ENCODE measurements around the gene HNRNPUL1.
"Not testable (repeated sequence)": the region's sequence is repeated elsewhere in the genome, so short reads cannot be mapped to it uniquely, and the experiment has no call there.

The HNRNPUL1 gene

GRCh38 chr19:41263850-41264580 is at the start of gene HNRNPUL1:
Gene HNRNPUL1, plus strand, starts transcription at chr19:41264372. Its CDS starts 132 bp downstream, at chr19:41264504.
- peak; percentile 97 to 100 (median 100) for DNase-seq

- no peak for DNase-seq
Observed at GRCh38 chr19:41217741-41218140, 46.4 kb upstream of the HNRNPUL1 start.

DNA sequence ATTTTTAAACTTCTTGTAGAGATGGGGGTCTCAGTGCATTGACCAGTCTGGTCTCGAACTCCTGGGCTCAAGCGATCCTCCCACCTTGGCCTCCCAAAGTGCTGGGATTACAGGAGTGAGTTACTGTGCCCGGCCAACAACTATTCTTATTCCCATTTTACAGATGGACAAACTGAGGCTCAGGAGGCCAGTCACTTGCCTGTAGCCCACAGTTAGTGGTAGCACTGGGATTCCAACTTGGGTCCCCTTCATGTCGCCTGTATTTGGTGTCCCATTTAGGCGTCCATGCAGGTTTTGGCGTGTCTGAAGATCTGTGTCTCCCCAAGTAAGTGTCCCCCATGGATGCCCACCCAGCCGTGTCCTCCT is 45.9 kb upstream of the HNRNPUL1 start:
- DNase-seq: no peak

GRCh38 chr19:41218615-41219507 is 45.3 kb upstream of the HNRNPUL1 start, which contains the start of gene AXL:
Gene AXL, plus strand, starts transcription at chr19:41219223. Its CDS starts 170 bp downstream, at chr19:41219393.
- peak in 11 of 14 donors; percentile 17 to 84 (median 58) for DNase-seq

DNA sequence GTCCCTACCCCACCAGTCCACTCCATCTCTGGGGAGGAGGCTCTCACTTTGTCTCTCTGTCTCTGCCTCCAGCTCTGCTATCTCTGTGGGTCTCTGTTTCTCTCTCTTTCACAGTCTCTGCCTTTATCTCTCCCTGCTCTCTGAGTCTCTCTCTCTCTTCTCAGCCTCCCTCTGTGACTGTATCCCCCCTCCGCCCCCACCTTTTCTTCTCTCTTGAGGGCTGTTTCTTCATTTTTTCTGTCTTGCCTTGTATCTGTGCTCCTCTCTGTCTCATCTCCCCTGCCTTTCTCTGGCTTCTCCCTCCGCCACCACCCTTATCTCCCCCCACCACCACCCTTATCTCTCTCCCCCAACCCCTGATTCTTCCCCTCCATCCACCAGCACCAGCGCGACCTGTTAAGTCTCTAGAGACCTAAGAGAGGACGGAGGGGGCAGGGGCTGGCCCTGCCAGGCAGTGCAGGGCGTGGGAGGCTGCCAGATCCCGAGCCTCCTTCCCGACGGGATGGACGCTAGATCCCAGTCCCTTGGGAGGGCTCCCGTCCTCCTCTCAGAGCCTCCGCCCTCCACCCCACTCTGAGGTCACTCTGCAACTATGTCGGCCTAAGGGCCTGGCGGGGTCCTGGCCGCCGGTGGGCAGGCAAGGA is 44.1 kb upstream of the HNRNPUL1 start:
- DNase-seq: no peak

- peak in 1 of 14 donors; percentile 42 for DNase-seq
Observed at GRCh38 chr19:41220811-41221210, 43.4 kb upstream of the HNRNPUL1 start.

GRCh38 chr19:41221514-41222205 is 42.5 kb upstream of the HNRNPUL1 start:
- no peak for DNase-seq

DNA sequence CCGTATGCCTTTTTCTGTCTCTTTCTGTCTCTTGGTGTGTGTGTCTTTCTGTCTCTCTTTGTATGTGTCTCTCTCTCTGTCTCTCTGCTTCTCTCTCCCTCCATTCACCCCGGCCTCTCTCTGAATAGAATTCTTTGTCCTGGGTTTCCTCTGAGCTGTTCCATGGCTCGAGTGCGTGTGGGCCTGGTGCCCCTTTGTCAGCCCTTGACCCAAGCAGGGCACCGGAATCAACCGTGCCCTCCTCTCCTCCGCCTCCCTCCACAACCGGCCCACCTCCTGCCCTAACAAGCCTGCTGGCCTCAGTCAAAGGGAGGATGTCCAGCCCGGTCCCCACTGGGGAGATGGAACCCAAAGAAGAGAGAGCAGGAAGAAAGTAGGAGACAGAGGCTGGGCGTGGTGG is 41.9 kb upstream of the HNRNPUL1 start:
- DNase-seq: peak in 2 of 14 donors; percentile 14 to 15

- peak in 1 of 14 donors; percentile 24 for DNase-seq
Observed at GRCh38 chr19:41223431-41224234, 40.5 kb upstream of the HNRNPUL1 start.

DNA sequence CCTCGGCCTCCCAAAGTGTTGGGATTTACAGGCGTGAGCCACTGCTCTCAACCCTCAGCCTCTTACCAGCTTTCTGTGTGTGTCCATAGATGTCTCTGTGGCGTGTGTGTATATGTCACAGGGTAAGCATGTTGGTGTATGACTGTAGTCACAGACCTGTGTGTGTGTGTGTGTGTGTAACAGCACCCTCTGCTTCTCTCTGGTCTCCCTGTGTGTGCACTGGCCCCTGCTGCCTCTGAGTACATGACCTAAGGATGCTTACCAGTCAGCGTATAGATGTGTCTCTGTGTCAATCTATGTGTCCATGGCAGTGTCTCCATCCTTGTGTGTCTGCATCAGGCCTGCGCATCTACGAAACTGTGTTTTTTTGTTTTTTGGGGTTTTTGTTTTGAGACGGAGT is 39.5 kb upstream of the HNRNPUL1 start:
- no peak for DNase-seq

DNA sequence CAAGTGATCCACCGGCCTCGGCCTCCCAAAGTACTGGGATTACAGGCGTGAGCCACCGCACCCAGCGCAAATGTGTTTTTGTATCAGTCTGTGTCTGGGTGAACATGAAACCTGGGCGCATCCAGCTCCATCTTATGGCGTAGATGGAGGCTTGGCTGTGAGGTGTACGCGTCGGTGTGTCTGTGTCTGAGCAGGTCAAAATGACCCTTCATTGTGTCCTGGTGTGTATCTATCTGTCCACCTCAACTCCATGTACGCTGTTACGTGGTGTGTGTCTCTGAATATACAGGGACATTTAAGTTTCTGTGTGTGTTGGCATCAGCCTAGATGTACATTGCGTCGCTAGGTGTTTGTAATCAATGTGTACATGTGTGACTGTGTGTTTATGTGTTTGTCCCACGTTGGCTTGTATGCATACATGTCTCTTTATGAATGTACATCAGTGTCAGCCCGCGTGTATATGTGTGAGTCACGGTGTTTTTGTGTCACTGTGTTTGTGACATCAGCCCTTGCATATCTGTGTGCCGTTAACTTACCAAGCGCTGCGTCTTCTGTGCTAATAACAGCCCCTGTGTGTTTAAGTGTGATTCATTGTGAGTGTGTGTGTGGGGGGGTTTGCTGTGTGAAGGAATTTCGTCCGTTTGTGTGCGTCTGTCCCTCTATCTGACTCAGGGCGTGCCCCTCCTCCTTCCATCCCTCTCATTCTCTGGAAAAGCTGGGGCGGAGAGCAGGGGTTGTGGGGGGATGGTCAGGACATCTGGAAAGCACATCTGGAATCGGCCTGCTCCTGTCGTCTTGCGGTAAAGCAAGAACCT is 38.7 kb upstream of the HNRNPUL1 start:
- DNase-seq: peak in 2 of 14 donors; percentile 39 to 64

GRCh38 chr19:41226053-41226873 is 37.9 kb upstream of the HNRNPUL1 start:
- peak in 8 of 14 donors; percentile 10 to 64 (median 29) for DNase-seq

DNA sequence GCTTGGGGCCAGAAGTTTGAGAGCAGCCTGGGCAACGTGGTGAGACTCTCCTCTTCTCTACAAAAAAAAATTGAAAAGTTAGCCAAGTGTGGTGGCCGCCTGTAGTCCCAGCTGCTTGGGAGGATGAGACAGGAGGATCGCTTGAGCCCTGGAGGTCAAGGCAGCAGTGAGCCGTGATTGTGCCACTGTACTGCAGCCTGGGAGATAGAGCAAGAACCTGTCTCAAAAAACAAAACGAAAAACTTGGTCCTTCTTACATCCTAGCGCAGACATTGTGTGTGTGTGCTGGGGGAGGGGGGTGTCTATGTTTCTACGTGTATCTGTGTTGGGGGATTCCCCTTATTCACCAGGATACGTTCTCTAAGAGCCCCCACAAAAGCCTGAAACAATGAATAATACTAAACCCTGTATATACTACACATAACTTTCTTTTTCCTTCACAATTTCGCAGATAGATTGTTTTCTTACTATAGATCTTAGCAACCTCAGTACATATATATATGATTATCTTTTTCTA is 37.2 kb upstream of the HNRNPUL1 start:
- DNase-seq: no peak

DNA sequence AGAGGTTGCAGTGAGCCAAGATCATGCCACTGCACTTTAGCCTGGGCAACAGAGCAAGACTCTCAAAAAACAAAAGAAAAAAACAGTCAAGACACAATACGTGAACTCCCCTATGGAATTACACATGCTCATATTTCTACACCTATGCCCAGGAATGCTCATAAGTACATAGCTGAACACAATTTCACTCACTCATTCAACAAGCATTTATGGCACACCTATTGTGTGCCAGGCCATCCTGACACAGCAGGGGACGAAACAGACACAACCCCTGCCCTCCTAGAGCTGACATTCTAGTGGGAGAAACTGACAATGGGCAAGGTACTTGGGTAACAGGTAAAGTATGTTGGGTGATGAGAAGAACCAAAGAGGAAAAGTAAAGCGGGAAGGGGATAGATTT is 35.7 kb upstream of the HNRNPUL1 start:
- DNase-seq: no peak

GRCh38 chr19:41229338-41229737 is 34.8 kb upstream of the HNRNPUL1 start:
- not testable (repeated sequence) for DNase-seq

DNA sequence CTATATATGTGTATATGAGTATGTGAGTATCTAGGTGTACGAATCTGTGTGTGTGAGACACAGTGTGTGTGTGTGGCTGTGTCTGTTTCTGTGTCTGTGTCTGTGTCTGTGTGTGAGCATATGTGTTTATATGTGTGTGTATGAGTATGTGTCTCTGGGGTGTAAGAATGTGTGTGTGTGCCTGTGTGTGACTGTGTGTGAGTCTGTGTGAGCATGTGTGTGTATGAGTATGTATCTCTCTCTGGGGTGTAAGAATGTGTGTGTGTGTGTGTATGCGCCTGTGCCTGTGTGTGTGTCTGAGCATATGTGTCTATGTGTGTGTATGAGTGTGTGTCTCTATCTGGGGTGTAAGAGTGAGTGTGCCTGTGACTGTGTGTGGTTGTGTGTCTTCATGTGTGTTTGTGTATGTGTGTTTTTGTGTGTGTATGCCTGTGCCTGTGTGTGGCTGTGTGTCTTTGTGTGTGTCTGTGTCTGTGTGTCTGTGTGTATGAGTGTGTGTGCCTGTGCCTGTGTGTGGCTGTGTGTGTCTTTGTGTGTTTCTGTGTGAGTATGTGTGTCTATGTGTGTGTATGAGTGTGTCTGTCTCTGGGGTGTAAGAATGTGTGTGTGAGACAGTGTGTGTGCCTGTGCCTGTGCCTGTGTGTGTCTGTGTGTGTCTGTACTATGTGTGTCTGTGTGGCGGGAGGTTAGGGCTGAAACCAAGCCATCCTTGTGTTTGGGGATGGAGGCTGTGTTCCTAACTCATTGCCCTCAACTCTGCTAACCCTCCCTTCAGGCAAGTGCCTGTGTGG is 33.9 kb upstream of the HNRNPUL1 start:
- no peak for DNase-seq

- no peak for DNase-seq
Observed at GRCh38 chr19:41232686-41233085, 31.5 kb upstream of the HNRNPUL1 start.

GRCh38 chr19:41233748-41234240 is 30.4 kb upstream of the HNRNPUL1 start:
- DNase-seq: peak in 6 of 14 donors; percentile 14 to 31 (median 22)

Data from C1 segment of cervical spinal cord (tissue), 14 donors.